Lower leg skin (tissue), 3 donors: ENCODE data around the gene MAML1.

Experiments used
- CTCF ChIP-seq, 3 donors: fragments of 450-650 bp; IDR thresholded peaks; one replicate each; pipeline ENCODE4 v1.5.1; 2016; ENCODE audit warnings: antibody characterized with exemption in 3 of 3, mild to moderate bottlenecking in 3 of 3, moderate library complexity in 2 of 3
- POLR2A ChIP-seq, 2 donors: fragments of 450-650 bp; IDR thresholded peaks; one replicate each; pipeline ENCODE4 v1.6.1; 2016 to 2017; ENCODE audit warnings: antibody characterized with exemption in 2 of 2, mild to moderate bottlenecking in 1 of 2, moderate library complexity in 1 of 2

DNA sequence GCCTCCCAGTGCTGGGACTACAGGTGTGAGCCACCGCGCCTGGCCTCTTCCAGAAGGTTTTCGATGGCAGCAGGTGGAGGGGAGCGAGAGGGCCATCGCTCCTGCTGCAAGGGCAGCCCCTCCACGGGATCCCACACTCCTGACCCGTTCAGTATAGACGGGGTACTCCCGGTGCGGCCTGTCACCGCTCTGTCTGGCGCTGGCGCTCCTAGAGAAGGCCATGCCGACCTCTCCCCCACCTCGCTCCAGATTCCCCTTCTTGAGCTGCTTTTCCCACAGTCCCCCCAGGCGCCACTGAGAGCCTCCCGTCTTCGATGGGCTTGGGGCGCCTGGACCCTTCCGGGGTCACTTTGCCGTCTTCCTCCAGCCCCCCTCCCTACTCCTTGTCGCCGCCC is 83.8 kb downstream of the MAML1 start:
- no peak for TF ChIP-seq POLR2A (IDR thresholded peaks at IDR 0.05)
- no peak for TF ChIP-seq CTCF (IDR thresholded peaks at IDR 0.05)
